ENCODE measurements around the gene F8A1. TPM values are rescaled to one million over a fixed set of nuclear protein-coding genes. Genes with fewer than 3 reads are reported as not detected.
"Not testable (repeated sequence)": the region's sequence is repeated elsewhere in the genome, so short reads cannot be mapped to it uniquely, and the experiment has no call there.

F8A1 gene
- total RNA-seq, 1 donor from 2014 or later: 30.9 TPM

- ChIA-PET CTCF (interaction anchor here (1.6 kb wide), 1 partner anchor 9 kb away, joined by 8 read pairs; no protein-coding TSS in a partner anchor), POLR2A (no interaction called here)
- Mint-ChIP-seq H3K9me3 (no peaks in the 10 kb centered on the region), H3K4me1 (peaks cover 7% of the 10 kb centered on the region), H3K36me3 (ENCODE audit: low read depth) (no peaks in the 10 kb centered on the region), H3K4me3 (no peak overlapping the region), H3K27ac (no peak overlapping the region), H3K27me3 (no peaks in the 10 kb centered on the region)
- TF ChIP-seq CTCF (IDR thresholded peaks at IDR 0.05): no peak
- DNase-seq (no peak), ATAC-seq (ENCODE audit: low read depth) (no peak)
- intact Hi-C loops (cut with micrococcal nuclease): no loop called here
Observed at GRCh38 chrX:154908821-154909220, 22.7 kb downstream of the F8A1 start.

- H3K9me3 Mint-ChIP-seq; H3K4me1 Mint-ChIP-seq; CTCF ChIA-PET; ATAC-seq (ENCODE audit: low read depth); H3K4me3 Mint-ChIP-seq; POLR2A ChIA-PET; DNase-seq; H3K36me3 Mint-ChIP-seq (ENCODE audit: low read depth); H3K27ac Mint-ChIP-seq; H3K27me3 Mint-ChIP-seq: not testable (repeated sequence)
- intact Hi-C loops (cut with micrococcal nuclease): loop anchor here (10.0 kb wide), 1 partner anchor 145 kb away; no protein-coding TSS in a partner anchor
Observed at GRCh38 chrX:154910048-154910447, 23.9 kb downstream of the F8A1 start.

GRCh38 chrX:154910528-154910927 is 24.4 kb downstream of the F8A1 start:
- ATAC-seq (ENCODE audit: low read depth); H3K4me3 Mint-ChIP-seq; CTCF ChIA-PET; POLR2A ChIA-PET; H3K36me3 Mint-ChIP-seq (ENCODE audit: low read depth); H3K4me1 Mint-ChIP-seq; DNase-seq; H3K27ac Mint-ChIP-seq; H3K27me3 Mint-ChIP-seq; H3K9me3 Mint-ChIP-seq: not testable (repeated sequence)
- intact Hi-C loops (cut with micrococcal nuclease): loop anchor here (10.0 kb wide), 1 partner anchor 144 kb away; no protein-coding TSS in a partner anchor

- no peak for TF ChIP-seq CTCF (IDR thresholded peaks at IDR 0.05)
- intact Hi-C loops (cut with micrococcal nuclease): loop anchor here (10.0 kb wide), 1 partner anchor 141 kb away; no protein-coding TSS in a partner anchor
- Mint-ChIP-seq H3K27me3 (peaks cover 2% of the 10 kb centered on the region), H3K4me1 (peaks cover 8% of the 10 kb centered on the region), H3K36me3 (ENCODE audit: low read depth) (no peaks in the 10 kb centered on the region), H3K9me3 (no peaks in the 10 kb centered on the region), H3K27ac (no peak overlapping the region), H3K4me3 (no peak overlapping the region)
- CTCF ChIA-PET: no interaction called here
- ATAC-seq (ENCODE audit: low read depth) (no peak), DNase-seq (no peak)
- POLR2A ChIA-PET: no interaction called here
Observed at GRCh38 chrX:154914052-154914451, 27.9 kb downstream of the F8A1 start.

GRCh38 chrX:154918060-154918483 is 31.9 kb downstream of the F8A1 start:
- H3K36me3 Mint-ChIP-seq (ENCODE audit: low read depth): no peaks in the 10 kb centered on the region
- intact Hi-C loops (cut with micrococcal nuclease): loop anchor here (1.0 to 10.0 kb wide), 5 partner anchors 137 to 904 kb away; partner anchors contain the start of gene VBP1
- ChIA-PET POLR2A (no interaction called here), CTCF (interaction anchor here (0.5 to 2.1 kb wide), 16 partner anchors 9 to 732 kb away, joined by 3 to 9 read pairs (median 4); partner anchors contain the start of gene VBP1)
- no peak for TF ChIP-seq CTCF (IDR thresholded peaks at IDR 0.05)
- H3K4me3 Mint-ChIP-seq: peak overlapping the region; percentile 59
- DNase-seq (peak; percentile 14), ATAC-seq (ENCODE audit: low read depth) (peak; percentile 31)
- no peak overlapping the region for H3K27ac Mint-ChIP-seq
- H3K27me3 Mint-ChIP-seq: peaks cover 2% of the 10 kb centered on the region
- H3K9me3 Mint-ChIP-seq: no peaks in the 10 kb centered on the region
- peaks cover 2% of the 10 kb centered on the region for H3K4me1 Mint-ChIP-seq

- H3K4me1 Mint-ChIP-seq; H3K27me3 Mint-ChIP-seq; POLR2A ChIA-PET; CTCF ChIA-PET; H3K4me3 Mint-ChIP-seq; ATAC-seq (ENCODE audit: low read depth); H3K9me3 Mint-ChIP-seq; intact Hi-C loops (cut with micrococcal nuclease); H3K36me3 Mint-ChIP-seq (ENCODE audit: low read depth); DNase-seq; H3K27ac Mint-ChIP-seq: not testable (repeated sequence)
Observed at GRCh38 chrX:154924771-154925170, 38.6 kb downstream of the F8A1 start.

Other genes with a start within 250 kb of the F8A1 start
- gene CTAG2, start 232.8 kb upstream of the F8A1 start, total RNA-seq: not detected in 2 replicates
- gene GAB3, start 135.3 kb upstream of the F8A1 start, total RNA-seq: 7.1 and 7.5 TPM in 2 replicates
- gene DKC1, start 123.5 kb upstream of the F8A1 start, total RNA-seq: 93.5 and 105 TPM in 2 replicates
- gene MPP1, start 80.9 kb upstream of the F8A1 start, total RNA-seq: 5.8 and 7.2 TPM in 2 replicates
- not detected in 2 replicates for gene SMIM9, start 51.7 kb upstream of the F8A1 start, total RNA-seq
- 1.1 and 2.0 TPM in 2 replicates for gene F8, start 136.4 kb downstream of the F8A1 start, total RNA-seq
- 62.0 and 67.6 TPM in 2 replicates for gene FUNDC2, start 140.5 kb downstream of the F8A1 start, total RNA-seq
- gene CMC4, start 184.8 kb downstream of the F8A1 start, total RNA-seq: 4.7 and 5.3 TPM in 2 replicates
- 19.5 and 21.2 TPM in 2 replicates for gene MTCP1, start 184.8 kb downstream of the F8A1 start, total RNA-seq
- 20.1 and 21.1 TPM in 2 replicates for gene BRCC3, start 185.2 kb downstream of the F8A1 start, total RNA-seq

Data from activated B cell treated with CpG ODN at 0.5 μM for 24 hours (primary cell).